ENCODE results near the gene PI4KA. TPM values are rescaled to one million over a fixed set of nuclear protein-coding genes. Genes with fewer than 3 reads are reported as not detected.

The PI4KA gene
- total RNA-seq, 1 donor from 2014 or later: 24.4 TPM

DNA sequence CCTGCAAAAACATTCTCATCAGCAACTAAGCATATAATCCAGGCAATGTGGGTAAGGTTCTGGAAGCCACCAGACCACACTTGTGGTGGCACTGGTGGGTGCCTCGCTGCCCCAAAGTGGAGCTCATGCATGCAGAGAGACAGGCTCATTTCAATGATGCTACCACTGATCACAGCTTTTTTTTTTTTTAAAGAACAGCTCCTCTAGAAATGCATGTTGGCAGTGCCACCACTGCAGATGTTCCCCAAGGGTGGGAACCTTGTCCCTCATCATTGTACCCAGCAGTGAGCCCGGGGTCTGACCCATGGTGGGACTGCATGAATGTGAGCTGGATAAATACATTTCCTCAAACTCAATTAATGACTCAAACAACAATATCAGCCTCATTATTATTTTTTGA is 115.8 kb downstream of the PI4KA start:
- no peak overlapping the region for H3K27ac ChIP-seq
- peaks cover 3% of the 10 kb centered on the region for H4K20me1 ChIP-seq (ENCODE audit: low read depth)
- H3K9me3 Mint-ChIP-seq: peaks cover 3% of the 10 kb centered on the region
- H3K36me3 ChIP-seq: peaks cover 11% of the 10 kb centered on the region
- peaks cover 37% of the 10 kb centered on the region for H3K36me3 Mint-ChIP-seq
- no peaks in the 10 kb centered on the region for H3K4me1 ChIP-seq
- H3K27ac Mint-ChIP-seq: no peak overlapping the region
- no peak overlapping the region for H3K4me3 Mint-ChIP-seq
- H3K27me3 Mint-ChIP-seq (ENCODE audit: insufficient read depth, low read depth): peaks cover 1% of the 10 kb centered on the region
- H3K79me2 ChIP-seq (ENCODE audit: low read depth): no peaks in the 10 kb centered on the region
- no peak overlapping the region for H3K4me3 ChIP-seq
- DNase-seq (ENCODE audit: low spot score): no peak
- H3K9me3 ChIP-seq (ENCODE audit: low read depth): peaks cover 8% of the 10 kb centered on the region
- TF ChIP-seq, protein P1, sequence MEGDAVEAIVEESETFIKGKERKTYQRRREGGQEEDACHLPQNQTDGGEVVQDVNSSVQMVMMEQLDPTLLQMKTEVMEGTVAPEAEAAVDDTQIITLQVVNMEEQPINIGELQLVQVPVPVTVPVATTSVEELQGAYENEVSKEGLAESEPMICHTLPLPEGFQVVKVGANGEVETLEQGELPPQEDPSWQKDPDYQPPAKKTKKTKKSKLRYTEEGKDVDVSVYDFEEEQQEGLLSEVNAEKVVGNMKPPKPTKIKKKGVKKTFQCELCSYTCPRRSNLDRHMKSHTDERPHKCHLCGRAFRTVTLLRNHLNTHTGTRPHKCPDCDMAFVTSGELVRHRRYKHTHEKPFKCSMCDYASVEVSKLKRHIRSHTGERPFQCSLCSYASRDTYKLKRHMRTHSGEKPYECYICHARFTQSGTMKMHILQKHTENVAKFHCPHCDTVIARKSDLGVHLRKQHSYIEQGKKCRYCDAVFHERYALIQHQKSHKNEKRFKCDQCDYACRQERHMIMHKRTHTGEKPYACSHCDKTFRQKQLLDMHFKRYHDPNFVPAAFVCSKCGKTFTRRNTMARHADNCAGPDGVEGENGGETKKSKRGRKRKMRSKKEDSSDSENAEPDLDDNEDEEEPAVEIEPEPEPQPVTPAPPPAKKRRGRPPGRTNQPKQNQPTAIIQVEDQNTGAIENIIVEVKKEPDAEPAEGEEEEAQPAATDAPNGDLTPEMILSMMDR (IDR thresholded peaks at IDR 0.05): no peak
- TF ChIP-seq EZH2phosphoT487 (IDR thresholded peaks at IDR 0.05) (no peak), EZH2 (IDR thresholded peaks at IDR 0.05) (no peak)
- H3K9ac ChIP-seq: no peak overlapping the region
- H3K27me3 ChIP-seq: no peaks in the 10 kb centered on the region
- H3K4me1 Mint-ChIP-seq: no peaks in the 10 kb centered on the region
- no peaks in the 10 kb centered on the region for H3F3A ChIP-seq (ENCODE audit: low read depth)
- H2AFZ ChIP-seq (replicated peaks): no peak overlapping the region
- H3K4me2 ChIP-seq: no peak overlapping the region

DNA sequence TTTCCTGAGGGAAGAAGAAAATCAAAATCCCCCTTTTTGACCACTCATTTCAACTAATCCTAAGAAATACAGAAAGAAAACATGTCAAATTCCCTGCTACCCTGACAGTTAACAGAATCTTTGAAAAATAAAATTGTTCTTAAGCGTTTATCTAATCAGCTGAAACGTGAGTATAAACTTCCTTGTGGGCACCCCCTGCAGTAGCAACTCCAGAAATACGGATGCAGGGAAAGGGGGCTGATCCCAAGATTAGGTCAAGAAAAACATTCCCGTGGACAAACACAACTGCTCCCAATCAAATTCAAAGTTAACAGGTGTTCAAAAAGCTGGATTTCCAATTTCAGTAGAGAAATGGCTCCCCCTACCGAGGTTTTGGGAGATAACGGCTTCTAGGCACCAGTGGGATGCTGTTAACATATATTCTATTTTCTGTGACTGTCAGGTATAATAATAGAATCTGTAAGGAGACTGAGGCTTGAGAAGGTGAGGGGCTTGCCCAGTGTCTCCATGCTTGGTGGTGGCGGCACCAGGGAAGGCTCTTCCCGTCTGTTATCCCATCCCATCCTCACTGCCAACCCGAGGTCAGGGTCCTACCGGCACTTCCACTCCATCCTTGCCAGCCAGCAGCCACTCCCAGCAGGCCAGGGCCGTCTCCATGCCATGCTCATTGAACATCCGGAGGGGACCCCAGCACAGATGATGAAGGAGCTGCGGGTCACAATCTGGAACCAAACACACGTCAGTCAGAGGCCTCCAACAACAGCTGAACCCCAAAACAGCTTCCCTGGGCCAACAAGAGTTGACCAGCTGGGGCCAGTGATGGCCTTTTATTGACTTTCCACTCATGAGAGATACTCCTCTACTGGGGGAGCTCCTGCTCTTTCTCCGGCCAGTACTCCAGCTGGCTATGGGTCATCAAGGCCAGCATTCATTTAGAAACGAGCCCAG is 116.7 kb downstream of the PI4KA start:
- Mint-ChIP-seq H3K4me1 (no peaks in the 10 kb centered on the region), H3K27me3 (ENCODE audit: insufficient read depth, low read depth) (peaks cover 3% of the 10 kb centered on the region), H3K27ac (no peak overlapping the region), H3K36me3 (peaks cover 37% of the 10 kb centered on the region), H3K9me3 (peaks cover 3% of the 10 kb centered on the region), H3K4me3 (no peak overlapping the region)
- no peaks in the 10 kb centered on the region for H3K79me2 ChIP-seq (ENCODE audit: low read depth)
- peaks cover 3% of the 10 kb centered on the region for H4K20me1 ChIP-seq (ENCODE audit: low read depth)
- no peak overlapping the region for H2AFZ ChIP-seq (replicated peaks)
- no peak overlapping the region for H3K9ac ChIP-seq
- H3K27me3 ChIP-seq: no peaks in the 10 kb centered on the region
- no peaks in the 10 kb centered on the region for H3F3A ChIP-seq (ENCODE audit: low read depth)
- peaks cover 8% of the 10 kb centered on the region for H3K9me3 ChIP-seq (ENCODE audit: low read depth)
- no peaks in the 10 kb centered on the region for H3K4me1 ChIP-seq
- TF ChIP-seq EZH2phosphoT487 (IDR thresholded peaks at IDR 0.05): no peak
- TF ChIP-seq EZH2 (IDR thresholded peaks at IDR 0.05): no peak
- TF ChIP-seq, protein P1 (IDR thresholded peaks at IDR 0.05): peak; percentile 91
- no peak overlapping the region for H3K4me2 ChIP-seq
- DNase-seq (ENCODE audit: low spot score): peak; percentile 37
- no peak overlapping the region for H3K27ac ChIP-seq
- peaks cover 11% of the 10 kb centered on the region for H3K36me3 ChIP-seq
- no peak overlapping the region for H3K4me3 ChIP-seq

DNA sequence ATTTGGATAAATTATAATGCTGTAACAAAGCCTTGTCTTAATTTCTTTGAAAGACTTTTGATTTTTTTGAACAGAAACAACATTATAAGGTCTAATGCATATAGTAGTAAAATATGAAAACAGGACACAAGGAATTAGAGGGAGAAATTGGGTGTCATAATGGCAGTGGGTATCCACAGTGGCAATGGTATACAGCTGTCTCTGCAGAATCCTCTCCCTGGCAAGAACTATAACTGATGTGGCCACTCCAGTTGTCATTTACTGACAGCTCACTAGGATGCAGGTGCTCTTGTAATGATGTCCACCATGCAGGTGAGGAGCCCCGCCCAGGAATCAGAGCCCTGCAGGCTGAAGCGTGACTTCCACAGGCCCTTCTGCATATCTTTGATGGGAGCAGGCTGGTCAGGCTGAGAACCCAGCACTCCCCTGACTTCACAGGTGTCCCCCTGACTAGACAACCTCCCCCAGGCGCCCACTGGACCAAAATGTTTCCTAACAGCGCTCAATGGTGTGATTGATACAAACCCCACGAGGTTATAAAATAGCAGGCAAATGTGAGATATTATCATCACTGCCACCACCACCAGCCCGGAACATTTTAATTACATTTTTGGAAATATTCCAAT is 117.5 kb downstream of the PI4KA start:
- H4K20me1 ChIP-seq (ENCODE audit: low read depth): peaks cover 3% of the 10 kb centered on the region
- no peak overlapping the region for H3K27ac ChIP-seq
- peaks cover 8% of the 10 kb centered on the region for H3K9me3 ChIP-seq (ENCODE audit: low read depth)
- no peaks in the 10 kb centered on the region for H3K27me3 ChIP-seq
- Mint-ChIP-seq H3K4me3 (no peak overlapping the region), H3K9me3 (peaks cover 3% of the 10 kb centered on the region), H3K27ac (no peak overlapping the region), H3K27me3 (ENCODE audit: insufficient read depth, low read depth) (peaks cover 3% of the 10 kb centered on the region), H3K36me3 (peaks cover 37% of the 10 kb centered on the region), H3K4me1 (peaks cover 3% of the 10 kb centered on the region)
- H3K4me2 ChIP-seq: no peak overlapping the region
- no peak for DNase-seq (ENCODE audit: low spot score)
- H3K4me1 ChIP-seq: no peaks in the 10 kb centered on the region
- no peak overlapping the region for H2AFZ ChIP-seq (replicated peaks)
- no peaks in the 10 kb centered on the region for H3F3A ChIP-seq (ENCODE audit: low read depth)
- TF ChIP-seq EZH2 (IDR thresholded peaks at IDR 0.05) (no peak), EZH2phosphoT487 (IDR thresholded peaks at IDR 0.05) (no peak)
- TF ChIP-seq, protein P1 (IDR thresholded peaks at IDR 0.05): no peak
- no peak overlapping the region for H3K9ac ChIP-seq
- no peak overlapping the region for H3K4me3 ChIP-seq
- H3K36me3 ChIP-seq: peaks cover 11% of the 10 kb centered on the region
- no peaks in the 10 kb centered on the region for H3K79me2 ChIP-seq (ENCODE audit: low read depth)

Data from neural progenitor cell (in vitro differentiated cells).